GM10847 (cell line): ENCODE data around the gene TTC27.

ENCODE experiments used
- POLR2A ChIP-seq: IDR thresholded peaks from 2 replicates; pipeline ENCODE4 v1.6.1; 2011; ENCODE audit not compliant: insufficient read length; ENCODE audit errors: extremely low read depth

Gene TTC27

DNA sequence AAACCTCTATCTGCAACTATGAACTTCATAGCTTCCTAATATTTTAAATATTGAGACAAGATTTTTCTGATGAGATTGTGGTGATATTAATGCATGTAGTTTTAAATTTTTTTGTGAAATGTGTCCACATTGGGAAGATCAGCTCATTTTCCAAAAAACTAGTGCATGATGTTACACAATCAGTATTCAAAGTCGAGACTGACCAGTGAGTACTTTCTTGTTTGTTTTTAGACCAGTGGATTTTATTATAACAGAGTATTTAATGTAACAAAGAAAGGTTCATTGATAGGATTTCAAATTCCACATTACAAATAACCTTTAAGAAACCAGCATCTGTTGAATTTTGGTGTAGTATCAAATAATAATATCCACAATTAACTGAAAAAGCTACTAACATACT is 99.3 kb downstream of the TTC27 start:
- no peak for TF ChIP-seq POLR2A

DNA sequence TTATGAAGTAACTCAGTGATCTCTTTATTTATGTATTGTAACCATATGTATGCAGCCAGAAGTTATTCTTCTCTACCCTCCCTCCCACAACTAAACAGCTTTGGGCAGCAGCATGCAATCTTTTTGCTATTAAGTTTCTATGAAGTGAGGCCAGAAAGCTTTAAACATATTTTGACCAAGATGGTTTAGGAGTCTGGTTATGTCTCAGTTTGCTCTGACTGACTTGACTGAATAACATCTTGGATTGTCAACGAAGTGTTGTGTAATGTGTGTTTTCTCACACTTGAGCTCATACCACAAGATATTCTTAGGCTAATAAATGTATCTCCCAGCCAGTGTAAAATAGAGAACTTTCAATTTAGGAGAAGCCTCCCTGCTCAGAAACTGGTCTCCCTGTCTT is 104.3 kb downstream of the TTC27 start:
- no peak for TF ChIP-seq POLR2A

DNA sequence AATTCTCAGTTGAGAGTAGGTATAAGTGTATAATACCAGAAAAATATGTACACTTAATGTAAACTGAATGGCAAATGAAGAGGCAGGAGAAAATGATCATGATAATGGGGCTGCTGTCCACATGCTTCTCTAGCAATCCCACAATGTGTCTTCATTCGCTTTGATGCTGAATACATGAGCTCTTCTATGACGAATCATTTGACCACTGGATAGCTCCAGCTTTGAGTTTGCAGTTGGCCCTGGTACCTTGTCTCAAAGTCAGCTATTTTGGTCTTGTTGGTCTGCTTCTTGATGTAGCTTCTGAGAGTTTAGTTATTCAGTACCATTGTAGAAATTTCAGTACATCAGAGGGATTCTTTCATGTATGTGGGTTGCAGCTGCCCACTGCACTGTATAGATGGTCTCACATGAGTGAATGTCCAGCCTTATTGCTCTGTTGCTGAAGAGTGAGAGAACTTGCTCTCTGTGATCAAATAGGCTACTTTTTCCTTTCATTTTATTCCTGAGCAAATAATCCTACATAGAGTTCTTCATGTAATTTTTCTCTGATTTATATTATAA is 105.1 kb downstream of the TTC27 start:
- TF ChIP-seq POLR2A, result no peak

DNA sequence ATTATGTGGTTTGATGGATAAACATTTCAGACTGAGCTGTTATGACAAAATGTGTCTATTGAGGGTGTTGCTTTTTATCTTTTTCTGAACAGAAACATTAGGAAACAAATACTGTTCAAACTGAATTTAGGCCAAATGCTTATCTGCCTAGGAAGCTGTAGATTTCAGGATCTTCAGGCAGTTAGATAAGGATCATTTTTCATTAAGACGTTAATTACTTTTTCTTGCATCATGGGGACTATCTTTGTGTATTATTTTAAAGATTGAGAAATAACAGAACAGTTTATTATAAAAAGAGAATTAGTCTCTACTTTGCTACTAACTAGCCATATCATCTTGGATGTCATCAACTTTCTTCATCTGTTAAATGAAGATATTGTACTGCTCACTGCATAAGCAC is 107.5 kb downstream of the TTC27 start:
- TF ChIP-seq POLR2A, result no peak

DNA sequence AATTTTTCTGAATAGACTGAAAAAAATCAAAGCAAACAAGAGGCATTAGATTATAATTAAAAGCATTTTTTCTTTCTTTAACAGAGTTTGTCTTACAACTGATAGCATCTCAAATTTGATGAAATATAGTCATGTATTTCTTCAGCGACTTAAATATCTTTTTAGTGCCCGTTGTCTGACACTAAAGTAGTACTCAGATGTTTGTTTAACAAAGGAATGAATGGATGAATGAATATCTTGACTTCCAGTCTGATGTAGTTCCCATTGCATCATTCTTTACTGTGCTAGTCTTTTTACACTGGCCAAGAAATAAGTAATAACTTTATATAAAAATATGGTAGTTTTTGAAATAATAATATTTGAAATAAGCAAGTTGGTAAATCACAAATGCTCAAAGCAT is 111.1 kb downstream of the TTC27 start:
- TF ChIP-seq POLR2A, result no peak

DNA sequence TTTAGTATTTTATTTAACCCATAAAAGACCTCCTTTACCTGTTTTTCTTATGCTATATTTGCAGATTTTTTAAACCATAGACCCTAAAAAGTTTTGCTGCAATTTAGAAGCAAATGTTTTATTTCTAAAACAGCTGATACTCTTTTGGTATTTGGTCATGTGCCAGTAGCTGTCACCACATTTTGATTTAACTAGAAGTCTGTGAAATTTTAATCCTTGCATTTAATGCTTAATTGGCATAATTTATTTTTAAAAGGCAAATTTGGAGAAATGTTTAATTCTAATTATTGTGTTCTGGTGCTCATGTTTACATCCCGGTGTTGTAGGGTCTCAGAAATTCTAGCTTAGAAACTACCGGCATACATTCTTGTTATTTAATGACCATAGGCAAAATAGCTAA is 111.8 kb downstream of the TTC27 start:
- no peak for TF ChIP-seq POLR2A

DNA sequence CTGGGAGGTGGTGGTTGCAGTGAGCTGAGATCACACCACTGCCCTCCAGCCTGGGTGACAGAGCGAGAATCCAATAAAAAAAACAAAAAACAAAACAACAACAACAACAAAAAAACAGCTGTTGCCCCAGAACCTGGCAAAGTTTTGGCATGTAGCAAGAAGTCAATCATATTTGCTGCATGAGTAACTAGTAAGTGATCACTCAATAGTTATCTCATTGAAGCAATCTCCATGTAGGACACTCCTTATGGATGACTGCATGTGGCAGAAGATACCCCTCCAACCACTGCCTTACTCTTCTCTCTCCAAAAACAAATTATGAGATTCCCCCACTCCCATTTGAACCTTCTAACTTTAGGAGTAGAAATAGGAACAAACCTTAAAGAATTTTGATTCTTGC is 113.7 kb downstream of the TTC27 start:
- TF ChIP-seq POLR2A, result no peak

DNA sequence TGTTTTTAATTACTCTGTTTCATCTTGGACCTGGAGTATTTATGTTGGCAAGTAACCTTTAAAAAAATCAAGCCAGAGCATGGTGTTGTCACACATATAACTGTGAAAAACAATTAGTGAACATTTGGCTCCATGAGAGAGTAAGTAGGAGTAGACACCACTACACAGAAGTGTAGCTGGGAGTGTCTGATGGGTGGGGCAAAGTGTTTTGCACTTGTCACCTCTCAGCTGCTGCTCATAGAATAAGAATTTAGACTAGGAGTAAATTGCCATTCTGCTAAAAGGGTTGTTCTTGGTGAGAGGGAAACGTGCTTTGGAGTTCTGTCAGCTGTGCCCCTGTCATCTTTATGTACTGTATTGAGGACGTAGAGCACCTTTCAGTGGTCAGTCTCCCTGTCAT is 114.5 kb downstream of the TTC27 start:
- no peak for TF ChIP-seq POLR2A

DNA sequence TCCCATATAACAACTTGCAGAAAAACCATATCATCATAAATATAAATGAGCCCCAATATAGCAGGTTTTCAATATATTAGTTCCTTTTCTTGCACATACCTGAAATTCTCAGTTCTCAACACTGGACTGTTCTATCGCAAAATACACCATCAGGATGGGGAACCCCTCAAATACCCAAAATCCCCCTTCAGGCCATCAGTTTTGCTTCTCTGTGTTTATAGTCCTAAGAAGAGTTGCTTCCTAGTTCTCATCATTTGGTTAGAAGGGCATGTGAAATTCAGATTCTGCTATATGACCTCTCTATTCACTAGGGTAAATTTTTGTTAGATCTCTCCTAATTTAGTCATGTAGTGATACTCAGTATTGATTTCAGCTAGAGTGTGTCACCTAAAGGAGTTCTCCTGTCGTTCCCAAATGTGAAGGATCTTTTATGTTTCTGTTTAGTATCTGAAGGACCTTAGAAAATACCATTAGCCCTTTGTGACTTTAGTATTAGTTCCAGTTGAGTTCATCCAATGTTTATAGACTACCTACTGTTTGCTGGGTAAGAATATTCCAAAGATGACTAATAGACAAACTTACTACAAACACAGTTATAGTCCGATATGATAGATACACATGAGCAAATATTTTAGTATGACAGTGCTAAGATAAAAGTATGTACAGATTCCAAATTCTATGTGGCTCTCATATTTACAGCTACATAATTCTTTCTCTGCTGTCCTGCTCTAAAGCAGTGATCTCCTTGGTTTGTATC is 115.8 kb downstream of the TTC27 start:
- no peak for TF ChIP-seq POLR2A

DNA sequence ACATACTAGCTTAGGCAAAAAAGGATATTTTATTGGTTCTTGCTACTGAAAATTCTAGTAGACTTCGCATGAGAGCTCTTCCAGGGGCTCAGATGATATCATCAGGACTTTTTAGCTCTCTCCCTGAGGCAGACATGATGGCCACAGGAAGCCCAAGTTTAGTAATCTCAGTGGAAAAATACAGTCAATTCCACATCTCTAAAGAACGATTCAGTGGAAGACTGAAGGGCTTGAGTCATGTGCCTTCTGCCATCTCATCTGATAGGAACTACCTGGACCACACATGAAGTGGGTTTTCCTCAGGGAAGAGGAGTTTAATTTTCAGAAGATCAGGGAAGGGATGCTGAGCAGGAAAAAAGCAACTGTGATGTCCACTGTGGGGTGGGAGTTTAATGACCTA is 117.3 kb downstream of the TTC27 start:
- no peak for TF ChIP-seq POLR2A

DNA sequence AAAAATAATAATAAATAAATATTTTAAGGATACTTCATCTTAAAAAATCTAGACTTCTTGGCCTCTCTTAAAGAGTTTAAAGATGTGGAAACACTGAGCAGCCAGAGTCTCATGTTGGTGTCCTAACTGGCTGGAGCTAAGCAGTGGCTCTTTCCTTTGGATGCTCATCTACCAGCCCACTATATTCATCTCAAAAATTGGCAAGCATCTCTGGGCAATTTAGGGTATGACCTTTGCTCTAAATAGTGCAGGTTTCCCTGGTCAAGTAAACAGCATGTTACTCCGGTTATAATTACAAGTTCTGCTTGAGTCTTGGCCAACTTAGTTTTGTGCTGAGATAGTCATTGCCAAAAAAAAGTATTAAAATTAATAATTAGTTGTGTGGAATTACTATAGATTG is 117.8 kb downstream of the TTC27 start:
- TF ChIP-seq POLR2A, result no peak

DNA sequence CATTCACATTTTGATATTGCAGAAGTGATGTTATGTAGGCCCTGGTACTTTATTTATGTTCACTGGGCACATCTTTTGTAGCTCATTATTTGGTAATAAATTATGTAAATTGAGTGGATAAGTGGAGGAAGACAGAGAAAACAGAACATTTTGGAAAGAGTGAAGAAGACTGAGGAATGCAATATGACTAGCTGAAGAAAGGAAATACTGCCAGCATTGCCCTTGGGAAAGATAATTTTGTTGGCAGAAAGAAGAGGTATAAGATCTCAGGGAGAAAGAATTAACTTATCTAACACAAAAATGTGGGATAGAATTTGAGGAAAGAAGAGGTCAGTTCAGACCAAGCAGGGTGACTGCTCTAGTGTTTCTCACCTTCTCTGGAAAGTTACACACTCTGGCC is 118.8 kb downstream of the TTC27 start:
- no peak for TF ChIP-seq POLR2A

DNA sequence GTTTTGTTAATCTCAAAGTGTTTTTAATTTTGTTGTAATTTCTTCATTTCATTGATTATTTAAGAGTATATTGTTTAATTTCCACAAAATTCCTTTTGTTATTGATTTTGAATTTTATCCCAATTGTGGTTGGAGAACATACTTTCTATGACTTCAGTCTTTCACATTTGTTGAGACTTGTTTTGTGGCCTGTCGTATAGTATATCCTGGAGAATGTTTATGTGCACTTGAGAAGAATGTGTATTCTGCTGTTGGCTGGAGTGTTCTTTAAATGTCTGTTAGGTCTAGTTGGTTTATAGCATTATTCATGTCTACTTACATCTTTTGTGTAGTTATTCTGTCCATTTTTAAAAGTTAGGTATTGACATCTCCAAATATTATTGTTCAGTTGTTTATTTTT is 120.3 kb downstream of the TTC27 start:
- no peak for TF ChIP-seq POLR2A

DNA sequence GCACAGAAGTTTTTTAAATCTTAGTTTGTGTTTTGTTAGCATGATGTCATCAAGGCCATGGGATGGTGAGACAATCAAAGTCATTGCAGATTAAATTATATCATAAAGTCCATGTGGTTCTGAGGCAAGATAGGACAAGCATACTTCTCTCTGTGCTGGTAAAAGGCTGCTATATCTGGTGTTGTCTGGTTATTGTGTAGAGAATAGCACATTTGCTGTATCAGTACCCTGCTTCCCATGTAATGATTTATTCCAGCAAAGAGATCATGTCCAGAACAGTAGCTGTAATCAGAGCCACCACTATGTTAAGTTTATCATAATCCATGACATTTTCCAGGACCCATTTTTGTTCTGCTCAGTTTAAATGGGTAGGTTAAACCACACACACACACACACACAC is 123.0 kb downstream of the TTC27 start:
- TF ChIP-seq POLR2A, result no peak

DNA sequence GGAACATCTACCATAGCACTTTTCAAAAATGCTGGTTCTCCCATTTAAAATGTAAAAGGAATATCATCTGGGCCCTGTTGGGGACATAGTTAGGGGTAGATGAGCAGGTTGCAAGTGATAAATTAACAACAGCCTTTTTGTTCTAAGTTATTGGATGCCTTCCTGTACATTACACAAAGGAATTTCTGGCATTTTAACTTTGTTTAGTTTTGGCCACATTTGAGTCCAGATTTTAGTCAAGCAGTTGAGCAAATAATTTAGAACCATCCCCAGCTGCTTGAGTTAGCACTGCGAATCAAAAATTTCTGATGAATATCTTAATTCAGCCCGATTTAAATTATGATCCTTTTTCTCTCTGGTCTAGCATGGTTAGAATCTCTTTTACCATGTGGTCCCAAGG is 124.4 kb downstream of the TTC27 start:
- no peak for TF ChIP-seq POLR2A

DNA sequence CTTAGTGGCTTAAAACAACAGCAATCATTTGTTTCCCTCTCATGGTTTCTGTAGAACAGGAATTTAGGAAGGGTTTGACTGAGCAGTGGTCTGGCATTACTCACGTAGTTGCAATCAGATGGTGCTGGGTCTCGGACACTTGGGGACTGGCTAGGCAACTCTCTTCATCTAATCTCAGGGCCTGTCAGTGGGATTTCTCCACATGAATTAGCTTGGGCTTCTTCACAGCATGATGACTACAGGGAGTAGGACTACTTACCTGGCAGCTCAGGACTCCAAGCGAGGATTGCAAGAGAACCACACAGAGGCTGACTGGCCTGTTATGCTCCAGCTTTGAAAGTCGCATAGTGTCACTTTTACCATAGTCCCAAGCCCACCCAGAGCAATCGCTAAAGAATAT is 125.1 kb downstream of the TTC27 start:
- no peak for TF ChIP-seq POLR2A

DNA sequence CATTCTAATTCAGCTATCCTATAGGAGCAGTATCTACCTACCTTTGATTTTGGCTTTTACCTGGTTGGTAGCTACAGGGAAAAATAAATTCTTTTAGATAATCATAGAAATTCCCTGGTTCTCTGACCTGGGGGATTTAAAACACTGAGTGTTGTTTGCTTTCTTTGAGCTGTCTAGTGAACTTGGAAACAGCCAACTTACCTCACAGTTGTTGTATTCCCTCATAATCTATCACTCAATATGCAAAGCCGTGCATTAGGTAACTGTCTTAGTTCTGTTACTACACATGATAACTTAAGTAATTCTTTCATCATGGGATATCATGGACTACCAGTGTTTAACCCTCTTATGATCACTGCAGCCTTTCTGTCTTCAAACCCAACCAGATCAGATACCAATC is 127.8 kb downstream of the TTC27 start:
- no peak for TF ChIP-seq POLR2A

DNA sequence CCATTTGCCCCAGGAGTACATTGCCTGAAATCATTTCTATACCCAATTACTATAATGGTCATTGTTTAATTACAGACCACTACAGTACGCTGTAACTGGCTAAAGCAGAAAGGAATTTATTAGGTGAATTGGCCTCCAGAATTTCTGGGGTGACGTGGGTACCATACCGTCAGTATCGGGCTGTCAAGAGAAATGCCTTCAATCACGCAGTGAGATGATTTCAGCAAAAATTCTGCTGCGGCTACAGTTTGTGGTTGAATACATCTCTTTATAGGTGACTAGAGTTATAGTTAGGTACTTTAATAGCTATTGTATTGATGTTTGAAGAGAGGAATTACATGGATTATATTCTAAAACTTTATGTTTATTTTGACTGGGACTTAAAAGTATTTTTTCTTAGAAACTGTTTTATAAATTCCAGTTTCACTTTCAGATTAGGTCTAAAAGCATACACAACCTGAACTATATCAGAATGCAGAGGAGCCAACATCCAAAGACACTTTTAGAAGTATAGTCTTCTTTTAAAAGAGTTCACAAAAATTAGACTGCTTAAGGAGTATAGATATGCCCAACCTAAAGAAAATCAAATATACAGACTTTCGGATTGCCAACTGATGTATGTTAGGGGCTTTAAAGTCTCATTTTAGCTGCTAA is 128.4 kb downstream of the TTC27 start:
- no peak for TF ChIP-seq POLR2A
